GM21360 (cell line): Measurements from ENCODE around the gene CD96.
"Not testable (repeated sequence)": the region's sequence is repeated elsewhere in the genome, so short reads cannot be mapped to it uniquely, and the experiment has no call there.

Experiments
- ATAC-seq: cut with Tn5 transposase; IDR thresholded peaks from one replicate; pipeline ENCODE4 v1.9.1; 2021; ENCODE audit warnings: mild to moderate bottlenecking, moderate library complexity; ENCODE audit not compliant: unreplicated experiment

Gene CD96

GRCh38 chr3:111548756-111549155 lies 6.8 kb downstream of the CD96 start:
- no peak for ATAC-seq

- not testable (repeated sequence) for ATAC-seq
Measured at GRCh38 chr3:111561902-111562301, 19.9 kb downstream of the CD96 start.

GRCh38 chr3:111566844-111567243 lies 24.8 kb downstream of the CD96 start:
- ATAC-seq: no peak

GRCh38 chr3:111568355-111568754 lies 26.4 kb downstream of the CD96 start:
- ATAC-seq: no peak

- no peak for ATAC-seq
Measured at GRCh38 chr3:111568911-111569310, 26.9 kb downstream of the CD96 start.

- ATAC-seq: no peak
Measured at GRCh38 chr3:111570404-111571030, 28.5 kb downstream of the CD96 start.

- ATAC-seq: no peak
Measured at GRCh38 chr3:111571282-111571681, 29.3 kb downstream of the CD96 start.

GRCh38 chr3:111571907-111572460 lies 30.0 kb downstream of the CD96 start:
- no peak for ATAC-seq

GRCh38 chr3:111577113-111577512 lies 35.1 kb downstream of the CD96 start:
- ATAC-seq: no peak

- ATAC-seq: peak; percentile 98
Measured at GRCh38 chr3:111577798-111578685, 36.0 kb downstream of the CD96 start.

GRCh38 chr3:111578867-111579266 lies 36.9 kb downstream of the CD96 start:
- ATAC-seq: no peak

- no peak for ATAC-seq
Measured at GRCh38 chr3:111579495-111579894, 37.5 kb downstream of the CD96 start.

GRCh38 chr3:111581403-111582119 lies 39.6 kb downstream of the CD96 start:
- no peak for ATAC-seq

GRCh38 chr3:111582120-111582474 lies 40.1 kb downstream of the CD96 start:
- no peak for ATAC-seq

GRCh38 chr3:111584744-111585143 lies 42.7 kb downstream of the CD96 start:
- no peak for ATAC-seq

GRCh38 chr3:111585217-111585616 lies 43.2 kb downstream of the CD96 start:
- no peak for ATAC-seq

GRCh38 chr3:111588527-111588926 lies 46.5 kb downstream of the CD96 start:
- ATAC-seq: no peak

GRCh38 chr3:111589303-111590142 lies 47.5 kb downstream of the CD96 start:
- no peak for ATAC-seq

- no peak for ATAC-seq
Measured at GRCh38 chr3:111590143-111590491, 48.1 kb downstream of the CD96 start.

- no peak for ATAC-seq
Measured at GRCh38 chr3:111591555-111591954, 49.6 kb downstream of the CD96 start.

GRCh38 chr3:111592143-111592542 lies 50.1 kb downstream of the CD96 start:
- no peak for ATAC-seq
